HFF-Myc (cell line): ENCODE measurements around the gene AMOTL1.

ENCODE experiments used
- DNase-seq: peaks from one replicate; pipeline ENCODE4 v3.0.0-alpha.2; 2011; ENCODE audit warnings: low read depth; ENCODE audit errors: extremely low read depth
- H3K4me3 ChIP-seq: replicated peaks from 2 replicates; pipeline ENCODE4 v1.5.1; 2011; ENCODE audit warnings: low read depth, mild to moderate bottlenecking, control low read depth, low read length
- CTCF ChIP-seq: IDR thresholded peaks from 2 replicates; pipeline ENCODE4 v1.5.1; 2012; ENCODE audit warnings: mild to moderate bottlenecking, low read depth, low read length, control low read depth; ENCODE audit errors: missing control alignments

AMOTL1 gene

GRCh38 chr11:94825481-94825880 is 57.3 kb downstream of the AMOTL1 start:
- no peak overlapping the region for H3K4me3 ChIP-seq
- TF ChIP-seq CTCF = no peak
- DNase-seq = no peak

- no peak for TF ChIP-seq CTCF
- no peak overlapping the region for H3K4me3 ChIP-seq
- DNase-seq = no peak
These were observed 58.3 kb downstream of the AMOTL1 start for GRCh38 chr11:94826415-94826814.

GRCh38 chr11:94828088-94828487 is 59.9 kb downstream of the AMOTL1 start:
- no peak for DNase-seq
- TF ChIP-seq CTCF = no peak
- H3K4me3 ChIP-seq = no peak overlapping the region

GRCh38 chr11:94830722-94831510 is 62.8 kb downstream of the AMOTL1 start:
- no peak for TF ChIP-seq CTCF

GRCh38 chr11:94831529-94831928 is 63.4 kb downstream of the AMOTL1 start:
- no peak for TF ChIP-seq CTCF
- DNase-seq = no peak
- no peak overlapping the region for H3K4me3 ChIP-seq

More at GRCh38 chr11:94830722-94831510, 62.8 kb downstream of the AMOTL1 start:
- H3K4me3 ChIP-seq = no peak overlapping the region
- no peak for DNase-seq

GRCh38 chr11:94832604-94833235 is 64.6 kb downstream of the AMOTL1 start:
- no peak overlapping the region for H3K4me3 ChIP-seq
- no peak for DNase-seq
- TF ChIP-seq CTCF = no peak
